GM21526 (cell line): ENCODE data around the gene ABRAXAS1.
A peak's percentile ranks its signal among the peaks of the same experiment; 100 is the strongest.

Experiments
- ATAC-seq: cut with Tn5 transposase; IDR thresholded peaks from one replicate; pipeline ENCODE4 v1.9.1; 2021; ENCODE audit warnings: moderate library complexity; ENCODE audit not compliant: unreplicated experiment, low FRiP score

ABRAXAS1 gene

GRCh38 chr4:83455281-83456183 lies 29.4 kb downstream of the ABRAXAS1 start, which contains the start of the genes HELQ and MRPS18C:
Gene HELQ, minus strand, starts transcription at chr4:83455823. Its CDS starts 130 bp downstream, at chr4:83455693.
Gene MRPS18C, plus strand, starts transcription at chr4:83456058. Its CDS starts 20 bp downstream, at chr4:83456078.
- peak; percentile 93 for ATAC-seq

GRCh38 chr4:83454686-83455085 lies 30.2 kb downstream of the ABRAXAS1 start:
- no peak for ATAC-seq

- ATAC-seq, result no peak
Observed at GRCh38 chr4:83449009-83449408, 35.9 kb downstream of the ABRAXAS1 start.

- ATAC-seq, result no peak
Observed at GRCh38 chr4:83440899-83441298, 44.0 kb downstream of the ABRAXAS1 start.

GRCh38 chr4:83440148-83440814 lies 44.6 kb downstream of the ABRAXAS1 start:
- ATAC-seq, result no peak

GRCh38 chr4:83438719-83439118 lies 46.2 kb downstream of the ABRAXAS1 start:
- ATAC-seq, result no peak

- ATAC-seq, result no peak
Observed at GRCh38 chr4:83436680-83437079, 48.2 kb downstream of the ABRAXAS1 start.

GRCh38 chr4:83431200-83431599 lies 53.7 kb downstream of the ABRAXAS1 start:
- no peak for ATAC-seq

- no peak for ATAC-seq
Observed at GRCh38 chr4:83418211-83418610, 66.7 kb downstream of the ABRAXAS1 start.

GRCh38 chr4:83417566-83417965 lies 67.3 kb downstream of the ABRAXAS1 start:
- ATAC-seq, result no peak

- ATAC-seq, result no peak
Observed at GRCh38 chr4:83413676-83414075, 71.2 kb downstream of the ABRAXAS1 start.
